Stimulated activated CD4-positive, alpha-beta T cell treated with anti-CD3 and anti-CD28 coated beads, TNF-alpha, amount 100 ng/mL, for 48 hours (primary cell): ENCODE results near the gene MB21D2.
"Not testable (repeated sequence)": the region's sequence is repeated elsewhere in the genome, so short reads cannot be mapped to it uniquely, and the experiment has no call there.

Experiments used
- DNase-seq, 3 donors: peaks; one replicate each; pipeline ENCODE4 v3.0.0-alpha.2; 2020; ENCODE audit warnings: low read depth in 3 of 3

MB21D2 gene

DNA sequence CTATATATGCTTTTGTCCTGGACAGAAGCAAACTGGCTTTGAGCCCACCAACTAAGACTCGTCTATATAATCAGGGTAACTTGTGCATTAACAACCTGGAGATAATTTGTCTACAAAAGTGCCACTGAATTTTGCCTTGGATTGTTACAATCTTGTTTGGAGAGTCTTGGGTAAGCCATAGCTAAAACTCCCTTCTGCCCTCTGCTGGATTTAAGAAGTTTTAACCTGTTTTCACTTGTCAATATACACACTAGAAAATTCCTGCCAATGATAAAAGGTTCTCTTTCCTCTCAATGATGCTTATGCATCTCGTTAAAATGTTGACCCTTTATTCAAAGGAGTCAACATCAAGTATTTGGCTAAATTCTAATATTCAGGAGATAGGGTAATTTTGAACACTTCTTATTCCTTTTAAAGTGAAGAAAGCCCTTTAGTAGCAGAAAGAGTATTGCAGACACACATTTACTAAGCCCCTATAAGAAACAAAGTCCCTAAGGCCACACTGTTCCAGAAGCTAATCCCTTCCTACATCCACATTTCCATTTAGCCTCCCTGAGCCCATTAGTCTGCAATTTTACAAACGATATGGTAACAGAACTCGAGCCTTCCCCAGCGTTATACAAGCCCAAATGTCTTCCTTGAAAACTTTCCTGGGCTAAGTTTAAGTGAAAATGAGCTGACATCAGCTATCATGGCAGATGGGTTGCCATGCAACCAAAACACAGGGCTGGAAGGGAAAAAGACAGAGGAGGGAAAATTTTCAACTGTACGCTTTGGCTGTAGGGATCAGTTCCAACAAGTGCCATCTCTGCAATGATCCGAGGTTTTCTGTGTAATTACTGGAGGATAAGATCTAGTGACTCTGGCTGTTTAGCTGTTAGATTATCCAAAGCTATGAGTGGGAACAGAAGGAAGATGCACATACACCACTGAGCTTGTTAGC, 114.4 kb downstream of the MB21D2 start:
- DNase-seq = no peak

DNA sequence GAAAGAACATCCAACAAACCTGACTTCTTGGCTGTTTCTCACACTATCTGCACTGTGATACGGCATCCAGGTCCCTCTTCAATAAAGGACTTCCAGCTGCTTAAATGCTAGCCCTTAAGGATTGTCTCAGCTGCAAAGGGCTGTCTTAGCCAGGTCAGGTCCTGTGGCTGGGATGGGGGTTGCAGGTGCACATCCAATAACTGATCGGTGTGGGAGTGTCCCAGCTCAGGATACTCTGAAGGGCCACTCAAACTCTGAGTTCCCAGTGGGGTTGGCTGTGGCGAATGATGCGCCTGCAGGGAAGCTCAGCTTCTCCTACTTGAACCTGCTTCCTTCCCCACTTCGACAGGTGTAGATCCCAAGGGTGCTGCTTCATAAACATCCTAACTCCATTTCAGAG, 115.7 kb downstream of the MB21D2 start:
- DNase-seq = no peak

DNA sequence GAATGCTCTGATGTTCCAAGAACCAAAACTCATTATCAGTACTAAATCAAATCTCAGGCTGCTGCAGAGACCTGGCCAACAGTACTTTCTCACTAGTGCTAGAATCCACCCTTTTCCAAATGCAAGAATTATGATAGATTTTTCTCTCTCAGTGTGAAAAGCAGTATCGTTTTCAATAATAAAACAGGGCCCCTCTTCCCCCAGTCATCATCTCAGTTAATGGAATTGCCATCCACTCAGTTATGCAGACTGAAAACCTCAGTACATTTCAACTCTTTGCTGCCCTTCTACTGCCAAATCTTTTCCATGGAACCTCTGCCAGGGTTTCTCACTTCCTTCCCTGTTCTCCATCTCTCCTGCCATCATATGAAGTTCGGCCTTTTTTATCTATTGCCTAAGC, 117.9 kb downstream of the MB21D2 start:
- no peak for DNase-seq

DNA sequence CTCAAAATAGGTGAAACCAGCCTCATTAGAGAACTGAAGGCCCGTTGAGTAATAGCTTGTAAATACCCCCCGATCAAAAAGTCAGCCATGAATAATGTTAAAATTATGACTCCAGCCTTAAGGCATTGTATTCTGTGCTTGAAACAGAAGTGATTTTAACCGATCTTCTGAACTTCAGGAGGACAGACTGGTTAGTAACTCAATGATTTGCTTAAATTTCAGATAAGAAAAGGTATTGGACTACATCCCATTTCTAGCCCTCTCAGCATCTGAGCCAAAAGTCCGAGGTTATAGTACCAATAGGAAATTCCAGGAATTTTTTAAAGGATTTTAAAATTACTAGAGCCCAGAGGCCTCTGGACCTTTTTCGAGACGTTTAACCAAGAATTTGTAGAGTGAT, 122.6 kb downstream of the MB21D2 start:
- DNase-seq = no peak

DNA sequence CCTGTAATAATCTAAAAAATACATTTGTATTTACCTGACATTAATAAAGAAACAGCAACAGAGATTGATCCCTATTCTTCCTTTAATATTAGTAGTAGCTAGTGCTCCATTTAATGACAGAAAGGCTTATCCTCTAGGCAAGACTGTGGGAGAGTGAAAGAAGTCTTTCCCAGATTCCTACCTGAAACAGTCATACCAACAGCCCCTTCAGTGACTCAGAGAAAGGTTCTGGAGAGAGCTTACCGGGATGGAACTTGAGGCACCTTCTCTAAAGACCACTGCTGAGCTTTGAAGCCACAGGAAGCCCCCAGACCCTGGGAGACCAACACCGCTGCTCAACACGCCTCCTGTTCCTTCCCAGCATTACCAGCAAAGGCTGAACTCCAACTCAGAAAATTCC, 123.4 kb downstream of the MB21D2 start:
- DNase-seq = no peak

DNA sequence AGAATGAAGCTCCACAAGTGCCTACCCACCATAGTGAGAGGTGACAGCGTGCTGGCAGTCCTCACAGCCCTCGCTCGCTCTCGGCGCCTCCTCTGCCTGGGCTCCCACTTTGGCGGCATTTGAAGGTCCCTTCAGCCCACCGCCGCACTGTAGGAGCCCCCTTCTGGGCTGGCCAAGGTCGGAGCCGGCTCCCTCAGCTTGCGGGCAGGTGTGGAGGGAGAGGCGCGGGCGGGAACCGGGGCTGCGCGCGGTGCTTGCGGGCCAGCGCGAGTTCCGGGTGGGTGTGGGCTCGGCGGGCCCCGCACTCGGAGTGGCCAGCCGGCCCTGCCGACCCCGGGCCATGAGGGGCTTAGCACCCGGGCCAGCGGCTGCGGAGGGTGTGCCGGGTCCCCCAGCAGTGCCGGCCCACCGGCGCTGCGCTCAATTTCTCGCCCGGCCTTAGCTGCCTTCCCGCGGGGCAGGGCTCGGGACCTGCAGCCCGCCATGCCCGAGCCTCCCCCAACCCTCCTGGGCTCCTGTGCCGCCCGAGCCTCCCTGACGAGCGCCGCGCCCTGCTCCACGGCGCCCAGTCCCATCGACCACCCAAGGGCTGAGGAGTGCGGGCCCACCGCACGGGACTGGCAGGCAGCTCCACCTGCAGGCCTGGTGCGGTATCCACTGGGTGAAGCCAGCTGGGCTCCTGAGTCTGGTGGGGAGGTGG, 128.7 kb downstream of the MB21D2 start:
- not testable (repeated sequence) for DNase-seq

DNA sequence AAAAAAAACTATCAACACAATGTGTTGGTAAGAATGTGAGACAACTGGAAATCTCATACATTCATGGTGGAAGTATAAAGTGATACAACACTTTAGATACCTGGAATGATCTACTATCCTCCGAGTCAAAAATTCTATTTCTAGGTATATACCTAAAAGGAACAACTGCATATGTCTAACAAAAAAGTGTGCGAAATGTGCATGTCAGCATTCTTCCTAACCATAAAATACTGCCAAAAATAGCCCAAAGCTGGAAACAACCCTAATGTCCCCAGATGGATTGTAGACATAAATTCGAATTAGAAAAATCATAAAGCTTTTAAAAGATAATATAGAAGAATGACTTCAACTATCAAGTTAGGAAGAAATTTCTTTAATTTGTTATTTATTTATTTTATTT, 139.1 kb downstream of the MB21D2 start:
- no peak for DNase-seq

DNA sequence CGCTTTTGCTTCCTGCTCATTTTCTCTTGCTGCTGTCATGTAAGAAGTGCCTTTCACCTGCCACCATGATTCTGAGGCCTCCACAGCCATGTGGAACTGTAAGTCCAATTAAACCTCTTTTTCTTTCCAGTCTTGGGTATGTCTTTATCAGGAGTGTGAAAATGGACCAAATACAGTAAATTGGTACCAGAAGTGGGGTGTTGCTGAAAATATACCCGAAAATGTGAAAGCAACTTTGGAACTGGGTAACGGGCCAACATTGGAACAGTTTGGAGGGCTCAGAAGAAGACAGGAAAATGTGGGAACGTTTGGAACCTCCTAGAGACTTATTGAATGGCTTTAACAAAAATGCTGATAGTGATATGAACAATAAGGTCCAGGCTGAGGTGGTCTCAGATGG, 143.3 kb downstream of the MB21D2 start:
- DNase-seq = not testable (repeated sequence)

DNA sequence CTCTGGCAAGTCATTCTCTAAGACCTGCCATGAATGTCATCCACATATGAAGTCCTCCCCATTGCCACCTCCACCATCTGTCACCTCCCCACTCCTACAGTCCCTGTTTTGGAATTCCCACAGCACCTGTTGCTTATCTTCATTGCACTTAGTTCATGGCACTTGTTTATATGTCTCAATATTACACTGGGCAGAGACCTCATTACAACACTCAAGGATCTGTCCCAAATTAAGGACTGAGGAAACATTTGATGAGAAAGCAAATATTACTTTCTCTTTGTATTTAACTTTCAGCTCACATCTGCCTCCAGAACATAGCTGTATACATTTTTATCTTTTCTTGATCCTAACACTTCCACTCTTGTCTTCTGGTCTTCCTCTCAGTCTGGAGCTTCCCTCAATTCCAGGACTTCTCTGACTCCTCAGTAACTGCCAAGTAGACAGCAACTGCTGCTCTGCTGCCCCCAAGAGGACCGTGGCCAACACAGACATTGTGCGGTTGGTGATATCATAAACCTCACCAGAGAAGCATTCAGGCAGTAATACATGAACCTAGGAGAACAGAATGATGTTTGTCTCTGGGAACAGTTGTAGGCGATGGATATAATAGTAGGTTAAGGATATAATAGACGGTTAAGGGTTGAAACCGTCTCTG, 145.3 kb downstream of the MB21D2 start:
- DNase-seq = no peak

DNA sequence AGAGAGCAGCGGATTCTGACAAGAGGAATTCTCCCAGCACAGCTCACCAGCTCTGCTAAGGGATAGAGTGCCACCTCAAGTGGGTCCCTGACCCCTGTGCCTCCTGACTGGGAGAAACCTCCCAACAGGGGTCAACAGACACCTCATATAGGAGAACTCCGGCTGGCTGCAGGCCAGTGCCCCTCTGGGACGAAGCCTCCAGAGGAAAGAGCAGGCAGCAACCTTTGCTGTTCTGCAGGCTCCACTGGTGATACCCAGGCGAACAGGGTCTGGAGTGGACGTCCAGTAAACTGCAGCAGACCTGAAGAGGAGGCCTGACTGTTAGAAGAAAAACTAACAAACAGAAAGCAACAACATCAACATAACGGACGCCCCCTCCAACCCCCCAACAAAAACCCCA, 159.0 kb downstream of the MB21D2 start:
- no peak for DNase-seq

DNA sequence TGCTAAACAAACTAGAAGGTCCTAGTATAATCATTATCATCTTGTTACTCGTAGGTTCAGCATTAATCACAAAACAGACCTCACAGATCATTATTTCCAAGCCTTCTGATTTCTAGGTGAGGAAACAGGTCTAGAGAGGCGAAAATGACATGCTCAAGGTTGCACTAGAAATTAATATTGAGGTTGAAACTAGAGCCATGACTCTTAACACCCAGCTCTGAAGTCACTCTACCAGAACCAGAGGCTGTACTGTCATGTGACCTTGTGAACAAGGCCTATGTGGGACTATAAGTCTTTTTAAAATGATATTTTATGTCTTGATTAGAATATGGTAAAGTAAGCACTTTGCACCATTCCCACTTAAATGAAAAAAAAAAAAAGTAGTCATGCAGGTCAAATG, 166.5 kb downstream of the MB21D2 start:
- no peak for DNase-seq

DNA sequence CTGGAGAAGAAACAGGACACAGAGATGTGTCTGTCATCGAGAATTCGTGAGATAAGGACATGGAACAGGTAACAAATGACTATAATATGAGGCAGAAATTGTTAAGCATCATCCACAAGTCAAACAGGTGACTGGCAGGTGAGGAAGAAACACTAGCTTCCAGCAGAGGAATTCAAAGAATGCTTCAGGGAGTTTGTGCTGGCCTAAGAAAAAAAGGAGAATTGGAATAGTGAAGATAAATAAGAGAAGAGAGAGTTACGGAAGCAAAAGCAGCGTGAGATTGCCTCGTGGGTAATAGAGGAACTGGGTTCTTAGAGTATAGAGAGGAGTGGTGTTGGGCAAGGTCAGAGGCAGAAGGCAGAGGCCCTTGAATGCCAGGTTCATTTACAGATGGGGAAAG, 167.5 kb downstream of the MB21D2 start:
- DNase-seq = no peak

DNA sequence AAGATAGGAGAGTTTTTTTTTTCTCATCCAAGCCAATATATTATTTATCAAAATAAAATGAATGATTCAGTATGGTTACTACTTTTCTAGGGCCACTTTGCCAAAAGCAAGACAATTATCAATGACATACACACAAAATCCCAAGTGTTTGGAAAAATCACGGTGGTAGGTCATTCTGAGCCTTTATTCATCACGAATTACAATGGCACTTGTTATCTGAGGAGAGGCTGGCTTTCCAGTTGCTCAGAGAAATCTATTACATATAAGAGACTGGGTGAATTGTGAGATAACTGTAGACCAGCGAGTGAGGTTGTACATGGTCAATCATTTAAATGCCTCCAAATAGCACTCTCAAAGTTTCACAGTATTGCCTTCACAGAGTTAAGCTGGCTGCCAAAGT, 169.9 kb downstream of the MB21D2 start:
- no peak for DNase-seq

DNA sequence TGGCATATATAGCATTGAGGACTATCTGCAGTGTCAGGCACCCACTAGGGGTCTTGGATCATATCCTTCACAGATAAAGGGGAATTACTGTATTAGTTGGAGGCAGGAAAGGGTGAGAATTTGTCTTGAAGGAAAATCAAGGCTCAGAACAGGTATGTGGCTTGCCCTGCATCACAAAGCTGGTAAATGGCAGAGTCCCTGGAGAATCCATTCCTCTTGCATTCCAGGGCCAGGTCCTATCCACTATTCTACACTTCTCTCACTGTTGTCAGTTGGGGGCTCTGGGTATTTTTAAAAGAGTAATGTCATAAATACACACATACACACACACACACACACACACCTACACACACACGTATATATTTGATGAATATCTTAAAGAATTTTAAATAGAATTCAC, 170.5 kb downstream of the MB21D2 start:
- no peak for DNase-seq
